Adrenal gland (tissue), 12 donors: ENCODE results near the gene ZNF333. TPM values are rescaled to one million over a fixed set of nuclear protein-coding genes. Genes with fewer than 3 reads are reported as not detected.

Experiments used
- DNase-seq, 7 donors: peaks; one replicate each; pipeline ENCODE4 v3.0.0-alpha.2; 2019 to 2020
- H3K27ac ChIP-seq, 5 donors: fragments of 200-600 bp; sonication (generic) in 4 of 5; 1 replicate in 3 of 5; 2 replicates in 2 of 5; pipeline versions ENCODE4 v1.5.1 to v1.8.0; 2016 to 2020; ENCODE audit warnings: mild to moderate bottlenecking in 1 of 5
- H3K27me3 ChIP-seq: fragments of 200-600 bp; 2 replicates; pipeline ENCODE4 v1.8.0; 2021
- H3K36me3 ChIP-seq, 2 donors: fragments of 200-600 bp; replicated peaks in 1 of 2; 1 replicate in 1 of 2; 2 replicates in 1 of 2; pipeline versions ENCODE4 v1.5.1 to v1.8.0; 2018 to 2022
- H3K4me1 ChIP-seq, 2 donors: fragments of 200-600 bp; replicated peaks in 1 of 2; 1 replicate in 1 of 2; 2 replicates in 1 of 2; pipeline versions ENCODE4 v1.5.1 to v1.8.0; 2018 to 2021
- H3K4me3 ChIP-seq, 4 donors: fragments of 200-600 bp; sonication (generic) in 3 of 4; one replicate each; pipeline ENCODE4 v1.5.1; 2016 to 2018
- H3K9me3 ChIP-seq, 3 donors: fragments of 200-600 bp; sonication (generic) in 1 of 3; replicated peaks in 1 of 3; 1 replicate in 2 of 3; 2 replicates in 1 of 3; pipeline versions ENCODE4 v1.5.1 to v1.8.0; 2016 to 2021
- CTCF ChIP-seq, 6 experiments: fragments of 450-650 bp in 4 of 6; fragments of 200-600 bp in 2 of 6; sonication (generic) in 1 of 6; IDR thresholded peaks; 1 replicate in 5 of 6; 2 replicates in 1 of 6; pipeline versions ENCODE4 v1.5.1 to v1.8.0; 2016 to 2021; ENCODE audit warnings: antibody characterized with exemption in 6 of 6, mild to moderate bottlenecking in 2 of 6, moderate library complexity in 1 of 6
- POLR2A ChIP-seq, 2 donors: fragments of 450-650 bp; IDR thresholded peaks; one replicate each; pipeline ENCODE4 v1.6.1; 2017; ENCODE audit warnings: antibody characterized with exemption in 2 of 2, mild to moderate bottlenecking in 2 of 2, moderate library complexity in 1 of 2
- WGBS, 4 donors: extraction: QIAGEN DNeasy Blood & Tissue Kit in 2 of 4; methylation state at CpG; one replicate each; pipeline versions ENCODE4 v1.1.5 to v1.1.7; 2013 to 2017; 5-methylcytosine and 5-hydroxymethylcytosine counted together
- intact Hi-C, 2 donors: fragments of 100-400 bp; cut with DNase I; formaldehyde crosslinking; loops; one replicate each; pipeline versions ENCODE4 v1.14.1 to v1.15.0; 2022 to 2023
- polyA plus RNA-seq, 3 donors: library from polyadenylated mRNA; stranded (reverse); fragments of 200-250 nt in 2 of 3; fragments of 350-450 nt in 1 of 3; fragmentation: Illumina TruSeq in 1 of 3; extraction: RNeasy Lipid Tissue Mini Kit (QIAGEN cat#74804) in 1 of 3; gene quantifications; one replicate each; pipeline ENCODE4 v1.2.3, GENCODE V29; 2013 to 2014
- total RNA-seq, 9 donors: library from RNA; depleted of rRNA in 4 of 9; stranded (reverse); fragments of >200 nt in 4 of 9; fragments of 120-200 nt in 1 of 9; fragmentation: NEBNext Ultra II Directional in 1 of 9; extraction: Animal tissue kit (Norgen Biotek cat#: 25700) in 1 of 9; gene quantifications; one replicate each; pipeline versions ENCODE4 v1.1.0 to v1.2.4, GENCODE V29; 2013 to 2023
- donor health status: healthy with polysubstance abuse.
- donor health status: Bipolar disorder and iron deficiency.
- donor health status: DM: yes; HTN: yes; CAD: no.
- donor health status: DM: no; HTN: no; CAD: no.
- donor health status: DM: no; HTN: no; CAD: no.
- donor health status: DM: yes; HTN: yes; CAD: no.

The ZNF333 gene
- total and polyA plus RNA-seq, 12 donors = 8.3 to 26.1 (median 17.6) TPM

GRCh38 chr19:14650161-14650560 lies 39.7 kb upstream of the ZNF333 start:
- intact Hi-C loops = no loop called here
- Histone ChIP-seq H3K27me3 (no peaks in the 10 kb centered on the region), H3K4me1 (no peaks in the 10 kb centered on the region), H3K27ac (no peak overlapping the region), H3K9me3 (no peaks in the 10 kb centered on the region), H3K36me3 (no peaks in the 10 kb centered on the region), H3K4me3 (no peak overlapping the region)
- TF ChIP-seq CTCF (IDR thresholded peaks at IDR 0.05) = no peak
- TF ChIP-seq POLR2A (IDR thresholded peaks at IDR 0.05) = no peak
- WGBS, 4 donors = 54 to 76% (median 68%) methylated on average over 2 of the region's 2 CpGs
- DNase-seq = no peak

- WGBS, 4 donors = 51 to 57% (median 55%) methylated on average over 7 of the region's 7 CpGs
- Histone ChIP-seq H3K9me3 (no peaks in the 10 kb centered on the region), H3K27ac (no peak overlapping the region), H3K27me3 (no peaks in the 10 kb centered on the region), H3K36me3 (no peaks in the 10 kb centered on the region), H3K4me3 (no peak overlapping the region), H3K4me1 (no peaks in the 10 kb centered on the region)
- TF ChIP-seq CTCF (IDR thresholded peaks at IDR 0.05) = no peak
- TF ChIP-seq POLR2A (IDR thresholded peaks at IDR 0.05) = no peak
- DNase-seq = no peak
- intact Hi-C loops = no loop called here
Observed at GRCh38 chr19:14654786-14655560, 34.9 kb upstream of the ZNF333 start.

- Histone ChIP-seq H3K4me3 (no peak overlapping the region), H3K27ac (no peak overlapping the region), H3K27me3 (no peaks in the 10 kb centered on the region), H3K9me3 (no peaks in the 10 kb centered on the region), H3K36me3 (no peaks in the 10 kb centered on the region), H3K4me1 (no peaks in the 10 kb centered on the region)
- intact Hi-C loops = no loop called here
- DNase-seq = no peak
- no peak for TF ChIP-seq CTCF (IDR thresholded peaks at IDR 0.05)
- TF ChIP-seq POLR2A (IDR thresholded peaks at IDR 0.05) = no peak
- WGBS, 4 donors = 66 to 78% (median 71%) methylated on average over 10 to 11 of the region's 11 CpGs
Observed at GRCh38 chr19:14655726-14656125, 34.1 kb upstream of the ZNF333 start.

- Histone ChIP-seq H3K27ac (no peak overlapping the region), H3K4me1 (no peaks in the 10 kb centered on the region), H3K36me3 (no peaks in the 10 kb centered on the region), H3K4me3 (no peak overlapping the region), H3K27me3 (no peaks in the 10 kb centered on the region), H3K9me3 (no peaks in the 10 kb centered on the region)
- TF ChIP-seq POLR2A (IDR thresholded peaks at IDR 0.05) (no peak), CTCF (IDR thresholded peaks at IDR 0.05) (no peak)
- DNase-seq = no peak
- intact Hi-C loops = no loop called here
- WGBS, 4 donors = 52 to 66% (median 59%) methylated on average over 6 of the region's 6 CpGs
Observed at GRCh38 chr19:14659874-14660489, 29.9 kb upstream of the ZNF333 start.
